Activated CD8-positive, alpha-beta memory T cell treated with anti-CD3 and anti-CD28 coated beads, Interleukin-2, amount 50 U/mL, for 1 hour (primary cell): ENCODE data around the gene UNC119.

Experiments
- DNase-seq: peaks from one replicate; pipeline ENCODE4 v3.0.0-alpha.2; 2020; ENCODE audit errors: extremely low read depth

Gene UNC119

DNA sequence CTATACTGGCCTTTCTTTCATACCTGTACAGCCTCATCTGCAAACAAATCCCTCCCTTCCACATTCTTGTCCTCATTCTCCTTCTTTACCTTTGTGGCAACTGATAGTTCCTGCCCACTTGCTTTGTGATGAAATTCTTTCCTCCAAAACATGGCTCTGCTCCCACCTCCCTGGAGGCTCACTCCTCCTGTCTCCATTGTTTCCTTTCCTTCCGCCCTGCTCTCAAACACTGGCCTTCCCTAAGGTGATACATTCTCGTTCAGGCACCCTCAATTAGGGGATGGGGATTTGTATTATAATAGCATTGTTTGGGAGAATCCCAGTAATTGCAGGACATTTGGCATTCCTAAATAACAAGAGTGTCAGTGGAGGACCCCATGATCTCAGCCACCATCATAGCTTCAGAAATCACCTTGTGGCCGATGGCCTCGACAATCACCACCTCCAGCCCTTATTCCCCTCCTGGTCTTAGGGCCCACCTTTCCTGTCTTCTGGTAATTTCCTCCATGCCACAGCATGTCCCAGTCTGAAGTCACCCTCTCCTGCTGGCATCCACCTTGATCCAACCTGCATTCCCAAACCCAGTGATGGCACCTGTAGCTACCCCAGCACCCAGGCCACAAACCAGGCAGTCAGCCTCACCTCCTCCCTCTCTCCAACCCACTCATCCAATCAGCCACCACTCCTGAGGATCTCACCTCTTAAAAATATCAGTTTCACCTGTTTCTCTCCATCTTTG, 7.9 kb downstream of the UNC119 start:
- no peak for DNase-seq

GRCh38 chr17:28541439-28541838, 11.0 kb downstream of the UNC119 start:
- no peak for DNase-seq

- DNase-seq = no peak
Observed at GRCh38 chr17:28540231-28540630, 12.2 kb downstream of the UNC119 start.

DNA sequence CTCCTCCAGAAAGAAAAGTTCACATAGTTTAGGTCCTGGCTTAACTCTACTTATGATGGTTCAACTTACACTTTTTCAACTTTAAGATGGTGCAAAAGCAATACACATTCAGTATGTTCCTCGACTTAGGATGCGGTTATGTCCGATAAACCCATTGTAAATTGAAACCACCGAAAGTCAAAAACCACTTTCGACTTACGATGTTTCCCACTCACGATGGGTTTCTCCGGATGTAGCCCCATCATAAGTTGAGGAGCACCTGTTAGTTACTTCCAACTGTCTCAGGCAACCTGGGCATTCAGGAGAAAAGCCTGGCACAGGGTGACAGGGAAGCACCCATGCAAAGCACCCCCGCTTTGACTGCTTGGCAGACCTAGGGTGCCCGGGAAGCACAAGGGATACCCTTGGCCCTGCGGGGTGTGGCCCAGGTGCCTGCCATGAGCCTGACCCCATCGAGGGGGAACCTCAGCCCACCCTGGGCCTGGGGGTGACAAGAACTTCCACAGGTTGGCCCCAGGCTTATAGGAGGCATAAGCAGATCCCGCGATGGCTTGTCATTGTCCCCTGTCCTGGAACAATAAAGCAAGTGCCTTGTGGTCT, 14.0 kb downstream of the UNC119 start:
- DNase-seq = no peak

GRCh38 chr17:28537219-28537610, 15.2 kb downstream of the UNC119 start:
- no peak for DNase-seq

DNA sequence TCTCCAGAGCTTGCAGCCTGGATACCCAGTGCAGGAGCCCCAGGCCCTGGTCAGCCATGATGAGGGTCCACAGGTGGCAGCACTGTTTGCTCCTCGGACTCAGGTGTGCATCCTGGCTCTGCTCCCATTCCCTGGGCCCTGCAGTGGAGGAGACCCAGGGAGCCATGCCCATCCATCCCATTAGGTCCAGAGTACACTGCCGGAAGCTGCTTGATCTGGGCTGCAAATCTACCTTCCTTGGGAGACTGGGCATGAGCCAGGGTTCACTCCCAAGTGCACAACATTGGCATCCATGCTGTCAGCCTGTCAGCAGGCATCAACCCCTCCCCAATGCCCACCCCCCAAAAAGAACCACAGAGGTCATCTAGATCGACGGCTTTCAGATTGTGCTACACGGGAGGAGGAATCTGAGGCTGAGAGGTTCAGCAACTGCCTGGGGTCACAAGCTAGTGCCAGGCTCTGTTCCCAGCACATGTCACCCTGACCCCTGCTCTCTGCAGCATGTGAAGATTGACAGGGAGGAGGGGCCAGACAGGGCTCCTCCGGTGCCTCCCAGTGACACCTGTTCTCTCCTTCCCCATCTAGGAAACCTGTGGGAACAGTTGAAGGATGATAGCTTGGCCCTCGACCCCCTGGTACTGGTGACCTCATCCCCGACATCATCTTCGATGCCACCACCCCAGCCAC, 15.7 kb downstream of the UNC119 start:
- DNase-seq = no peak

DNA sequence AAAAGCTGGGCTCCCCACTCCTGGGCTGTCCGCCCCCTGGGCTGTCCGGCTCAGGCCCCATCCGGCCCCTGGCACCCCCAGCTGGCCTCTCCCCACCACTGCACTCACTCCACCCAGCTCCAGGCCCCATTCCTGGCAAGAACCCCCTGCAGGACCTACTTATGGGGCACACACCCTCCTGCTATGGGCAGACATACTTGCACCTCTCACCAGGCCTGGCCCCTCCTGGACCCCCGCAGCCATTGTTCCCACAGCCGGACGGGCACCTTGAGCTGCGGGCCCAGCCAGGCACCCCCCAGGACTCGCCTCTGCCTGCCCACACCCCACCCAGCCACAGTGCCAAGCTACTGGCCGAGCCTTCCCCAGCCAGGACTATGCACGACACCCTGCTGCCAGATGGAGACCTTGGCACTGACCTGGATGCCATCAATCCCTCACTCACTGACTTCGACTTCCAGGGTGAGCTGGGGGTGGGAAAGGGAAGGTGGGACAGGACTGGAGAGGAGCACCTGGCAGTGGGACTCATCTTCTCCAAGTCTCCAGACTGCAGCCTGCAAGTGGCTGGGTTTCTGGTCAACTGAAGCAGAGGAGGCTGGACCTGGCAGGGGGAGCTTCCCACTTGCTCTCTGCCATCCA, 17.6 kb downstream of the UNC119 start:
- DNase-seq = no peak

- no peak for DNase-seq
Observed at GRCh38 chr17:28533091-28533807, 19.2 kb downstream of the UNC119 start.

DNA sequence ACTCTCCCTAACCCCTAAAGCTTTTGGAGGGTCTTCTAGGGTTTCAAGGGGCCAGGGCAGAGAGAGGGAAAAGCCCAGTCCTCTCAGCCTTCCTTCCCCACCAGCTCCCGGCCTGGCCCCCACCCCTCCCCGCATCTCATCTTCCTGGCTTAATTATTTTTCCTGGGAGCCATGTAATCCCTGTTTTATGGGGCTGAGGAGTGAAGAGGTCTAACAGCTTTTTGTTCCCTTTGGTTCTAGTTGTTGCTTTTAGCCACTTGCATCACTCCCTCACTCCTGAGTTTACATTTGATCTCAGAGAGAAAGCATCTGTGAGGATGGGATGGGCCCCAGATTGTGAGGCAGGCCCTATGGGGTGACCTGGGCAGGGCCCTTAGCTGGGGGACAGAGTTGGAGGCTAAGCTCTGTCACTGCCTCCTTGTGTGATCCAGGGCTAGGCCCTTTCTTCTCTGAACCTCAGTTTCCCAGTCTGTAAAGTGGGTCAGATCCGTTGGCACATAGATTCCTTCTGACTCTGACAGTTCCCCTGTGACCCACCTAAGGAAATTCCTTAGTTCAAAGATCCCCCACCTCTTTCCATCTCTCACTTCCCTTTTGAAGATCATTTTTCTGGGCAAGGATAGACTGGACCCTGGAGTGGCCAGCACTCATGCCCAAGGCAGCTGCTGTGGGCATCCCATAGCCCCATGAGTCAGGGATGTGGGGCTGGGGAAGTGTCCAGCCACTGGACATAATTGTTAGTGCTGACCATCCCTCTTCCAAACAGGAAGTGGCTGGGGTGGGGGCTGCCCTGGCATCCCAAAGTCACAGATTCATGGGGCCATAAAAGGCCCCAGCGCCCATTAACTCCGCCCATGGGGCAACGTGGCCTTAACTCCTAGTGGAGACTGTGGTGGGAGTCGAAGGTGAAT, 20.1 kb downstream of the UNC119 start:
- DNase-seq = no peak

DNA sequence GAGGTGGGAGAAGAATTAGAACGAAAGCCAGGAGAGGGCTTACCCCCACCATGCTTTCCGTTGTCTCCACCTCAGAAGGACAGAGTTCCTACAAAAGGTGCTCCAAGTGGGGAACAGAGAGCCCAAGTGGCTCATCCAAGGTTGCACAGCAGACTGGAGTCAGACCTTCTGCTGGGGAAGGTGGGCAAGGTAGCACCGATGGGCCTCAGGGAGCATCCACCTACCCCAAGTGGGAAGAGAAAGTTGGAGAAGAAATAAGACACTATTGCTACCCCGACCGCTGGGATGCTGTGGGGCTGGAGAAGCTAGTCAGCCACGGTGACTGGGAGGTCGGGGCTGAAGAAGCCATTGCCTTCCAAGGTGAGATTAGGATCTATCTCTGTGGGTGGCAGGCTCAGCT, 21.5 kb downstream of the UNC119 start:
- no peak for DNase-seq

- DNase-seq = no peak
Observed at GRCh38 chr17:28530250-28530649, 22.2 kb downstream of the UNC119 start.

- DNase-seq = no peak
Observed at GRCh38 chr17:28529013-28529400, 23.4 kb downstream of the UNC119 start.

DNA sequence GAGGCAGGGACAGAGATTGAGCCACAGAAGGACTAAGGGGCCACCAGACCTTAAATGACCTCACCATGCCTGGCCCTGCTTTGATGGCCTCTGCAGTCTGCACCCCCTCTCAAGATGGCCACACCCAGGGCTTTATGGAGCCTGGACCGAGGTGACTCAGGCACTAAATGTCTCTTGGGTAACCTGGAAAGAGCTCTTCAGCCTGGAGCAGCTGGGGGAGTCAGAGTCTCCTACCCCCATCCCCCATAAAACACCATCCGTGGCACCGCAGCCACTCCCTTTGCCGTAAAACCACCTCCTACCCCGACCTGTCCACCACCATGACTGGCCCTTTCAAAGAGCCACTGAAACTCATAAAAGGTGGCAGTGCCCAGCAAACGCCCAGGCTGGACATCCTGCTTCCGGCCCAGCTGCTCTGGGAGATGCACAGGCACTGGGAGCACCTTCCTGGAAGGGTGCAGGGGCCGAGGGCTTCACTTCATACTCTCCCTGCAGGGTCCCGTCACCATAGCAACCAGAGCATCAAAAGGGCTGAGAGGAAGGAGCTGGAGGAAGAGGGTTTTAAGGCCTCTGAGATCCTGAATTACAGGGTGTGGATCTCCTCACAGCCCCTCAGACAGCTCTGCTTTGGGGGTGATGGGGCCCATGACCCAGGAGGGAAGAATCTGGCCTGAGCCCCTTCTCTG, 24.0 kb downstream of the UNC119 start:
- DNase-seq = no peak

- no peak for DNase-seq
Observed at GRCh38 chr17:28527859-28528258, 24.6 kb downstream of the UNC119 start.

DNA sequence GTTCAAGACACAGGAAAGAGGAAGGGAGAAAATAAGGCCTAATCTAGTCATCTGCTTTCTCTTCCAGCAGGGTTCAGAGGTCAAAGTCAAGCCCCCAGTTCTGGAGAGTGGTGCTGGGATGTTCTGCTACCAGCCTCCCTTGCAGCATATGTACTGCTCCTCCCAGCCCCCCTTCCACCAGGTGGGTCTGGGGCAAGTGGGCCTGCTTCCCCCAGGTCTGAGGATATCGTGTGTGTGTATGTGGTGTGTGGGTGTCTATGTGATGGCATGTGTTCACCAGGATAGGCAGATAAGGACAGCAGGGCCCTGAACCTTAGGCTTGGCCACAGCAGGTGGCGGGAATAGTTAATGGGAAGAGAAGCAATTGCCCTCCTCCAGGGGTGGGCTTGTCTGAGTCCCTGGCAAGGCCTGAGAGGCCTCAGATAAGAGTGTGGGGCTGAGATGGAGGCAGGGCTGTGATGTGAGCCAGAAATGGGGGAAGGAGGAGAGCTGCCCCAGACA, 25.2 kb downstream of the UNC119 start:
- no peak for DNase-seq

GRCh38 chr17:28526381-28526780, 26.0 kb downstream of the UNC119 start:
- DNase-seq = no peak

DNA sequence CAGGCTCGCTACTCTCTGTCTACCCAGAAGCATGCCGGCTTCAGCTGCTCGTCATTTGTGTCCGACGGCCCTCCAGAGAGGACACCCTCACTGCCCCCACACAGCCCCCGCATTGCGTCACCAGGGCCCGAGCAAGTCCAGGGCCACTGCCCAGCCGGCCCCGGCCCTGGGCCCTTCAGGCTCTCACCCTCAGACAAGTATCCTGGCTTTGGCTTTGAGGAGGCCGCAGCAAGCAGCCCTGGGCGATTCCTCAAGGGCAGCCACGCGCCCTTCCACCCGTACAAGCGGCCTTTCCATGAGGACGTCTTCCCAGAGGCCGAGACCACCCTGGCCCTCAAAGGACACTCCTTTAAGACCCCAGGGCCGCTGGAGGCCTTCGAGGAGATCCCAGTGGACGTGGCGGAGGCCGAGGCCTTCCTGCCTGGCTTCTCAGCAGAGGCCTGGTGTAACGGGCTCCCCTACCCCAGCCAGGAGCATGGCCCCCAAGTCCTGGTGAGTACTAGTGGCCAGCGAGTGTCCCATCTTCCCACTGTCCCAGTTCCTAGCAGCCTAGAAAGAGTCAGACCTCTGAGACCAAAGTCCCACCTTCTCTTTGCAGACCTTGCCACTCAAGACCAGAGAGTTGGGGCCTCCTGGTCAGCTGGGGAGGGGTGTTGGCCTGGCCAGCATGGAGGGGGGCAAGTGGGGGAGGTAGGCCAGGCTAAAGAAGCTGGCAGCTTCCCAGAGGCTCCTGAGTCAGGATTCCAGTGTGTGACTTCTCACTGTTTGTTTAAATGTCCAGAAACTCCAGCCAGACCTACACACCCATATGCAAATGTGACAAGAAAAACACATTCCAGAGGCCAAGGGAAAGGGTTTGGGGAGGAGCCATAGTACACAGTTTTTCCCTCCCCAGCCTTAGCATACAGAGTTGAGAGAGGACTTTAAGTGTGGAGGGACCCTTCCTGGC, 27.7 kb downstream of the UNC119 start:
- no peak for DNase-seq

GRCh38 chr17:28523876-28524275, 28.5 kb downstream of the UNC119 start:
- no peak for DNase-seq

GRCh38 chr17:28523186-28523585, 29.2 kb downstream of the UNC119 start:
- no peak for DNase-seq
